GM18951 (cell line): ENCODE data around the gene FAM193A.

Source experiments
- POLR2A ChIP-seq: IDR thresholded peaks from 4 replicates; pipeline ENCODE4 v1.6.1; 2011; ENCODE audit warnings: mild to moderate bottlenecking; ENCODE audit not compliant: insufficient read length, insufficient read depth; ENCODE audit errors: extremely low read depth
- in situ Hi-C: fragments of 300-500 bp; cut with MboI; formaldehyde crosslinking; loops from one replicate; pipeline ENCODE4 v1.12.0; 2022; ENCODE audit warnings: low sequenced_read_pairs, mixed read lengths, inconsistent platforms; ENCODE audit not compliant: unreplicated experiment

Gene FAM193A

DNA sequence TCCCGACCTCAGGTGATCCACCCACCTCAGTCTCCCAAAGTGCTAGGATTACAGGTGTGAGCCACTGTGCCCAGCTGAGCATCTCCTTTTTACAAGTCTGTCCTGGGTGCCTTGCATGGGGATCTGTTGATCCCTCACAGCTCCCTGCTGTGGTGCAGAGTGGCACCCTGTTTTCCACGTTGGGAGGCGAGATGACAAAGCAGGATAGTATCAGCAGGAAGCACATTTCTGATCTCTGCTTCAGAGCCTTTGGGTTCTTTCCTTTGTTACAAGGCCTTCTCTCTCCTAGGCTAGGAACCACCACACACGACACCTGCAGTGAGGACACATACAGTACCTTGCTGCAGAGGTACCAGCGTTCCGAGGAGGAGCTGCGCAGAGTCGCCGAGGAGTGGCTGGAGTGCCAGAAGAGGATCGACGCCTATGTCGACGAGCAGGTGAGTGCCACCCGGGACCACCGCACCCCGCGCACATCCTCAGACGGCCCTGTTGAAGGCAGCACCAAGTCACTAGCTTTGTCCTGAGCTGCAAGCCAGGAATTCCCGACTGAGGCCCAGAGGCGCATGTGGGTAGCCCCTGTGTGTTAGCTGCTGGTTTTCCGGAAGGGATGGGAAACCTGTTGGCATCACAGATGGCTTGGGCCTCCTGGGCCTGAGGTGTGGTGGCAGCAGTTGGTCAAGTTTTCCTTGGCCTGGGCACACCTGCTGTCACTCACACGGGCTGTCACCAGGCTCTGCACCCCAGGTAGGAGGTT is 110.1 kb downstream of the FAM193A start:
- in situ Hi-C loops = no loop called here
- TF ChIP-seq POLR2A = no peak

DNA sequence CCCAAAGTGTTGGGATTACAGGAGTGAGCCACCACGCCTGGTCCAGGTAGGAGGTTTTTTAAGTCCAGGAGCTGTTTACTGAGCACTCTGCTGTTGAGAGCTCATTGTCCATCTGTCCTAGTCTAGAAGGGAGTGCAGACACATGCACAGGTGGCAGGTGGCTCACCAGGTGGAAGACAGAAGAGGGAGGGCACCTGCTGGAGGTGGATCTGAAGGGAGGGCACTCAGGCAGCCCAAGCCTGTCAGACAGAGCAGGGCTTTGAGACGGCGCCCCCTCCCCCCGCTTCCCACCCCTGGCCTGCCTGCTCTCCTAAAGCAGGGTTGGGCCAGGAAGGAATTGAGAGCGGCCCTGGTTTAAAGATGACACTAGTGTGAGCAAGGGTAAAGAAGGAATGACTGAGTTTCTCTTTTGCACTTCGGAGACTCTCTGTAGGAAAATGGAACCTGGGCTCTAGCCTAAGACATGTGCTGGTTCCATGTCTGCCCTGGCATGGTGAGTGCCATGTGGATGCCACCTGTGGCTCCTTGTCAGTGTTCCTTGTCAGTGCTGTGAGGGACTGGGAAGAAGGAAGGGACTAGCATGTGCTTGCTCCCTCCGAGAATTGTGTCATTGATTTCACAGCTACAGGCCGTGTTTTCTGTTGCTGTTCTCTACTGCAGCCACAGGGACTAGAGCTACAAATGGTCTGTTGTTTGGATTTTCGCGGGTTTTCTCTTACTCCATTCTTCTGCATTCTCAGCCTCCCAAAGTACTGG is 111.1 kb downstream of the FAM193A start:
- TF ChIP-seq POLR2A = no peak
- in situ Hi-C loops = no loop called here

GRCh38 chr4:2648159-2648814 is 111.8 kb downstream of the FAM193A start:
- TF ChIP-seq POLR2A = no peak
- in situ Hi-C loops = no loop called here

DNA sequence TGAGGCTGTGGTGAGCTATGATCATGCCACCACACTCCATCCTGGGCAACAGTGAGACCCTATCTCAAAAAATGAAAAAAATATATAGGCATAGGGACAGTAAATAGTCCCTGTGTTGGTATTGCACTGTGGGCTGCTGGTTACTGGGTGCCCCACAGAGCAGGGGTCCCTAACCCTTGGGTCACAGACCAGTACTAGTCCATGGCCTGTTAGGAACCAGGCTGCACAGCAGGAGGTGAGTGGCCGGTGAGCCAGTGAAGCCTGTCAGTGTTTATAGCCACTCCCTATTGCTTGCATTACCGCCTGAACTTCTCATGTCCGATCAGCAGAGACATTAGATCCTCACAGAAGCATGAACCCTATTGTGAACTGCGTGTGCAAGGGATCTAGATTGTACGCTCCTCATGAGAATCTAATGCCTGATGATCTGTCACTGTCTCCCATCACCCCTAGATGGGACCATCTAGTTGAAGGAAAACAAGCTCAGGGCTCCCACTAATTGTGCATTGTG is 113.2 kb downstream of the FAM193A start:
- in situ Hi-C loops = no loop called here
- TF ChIP-seq POLR2A = no peak

DNA sequence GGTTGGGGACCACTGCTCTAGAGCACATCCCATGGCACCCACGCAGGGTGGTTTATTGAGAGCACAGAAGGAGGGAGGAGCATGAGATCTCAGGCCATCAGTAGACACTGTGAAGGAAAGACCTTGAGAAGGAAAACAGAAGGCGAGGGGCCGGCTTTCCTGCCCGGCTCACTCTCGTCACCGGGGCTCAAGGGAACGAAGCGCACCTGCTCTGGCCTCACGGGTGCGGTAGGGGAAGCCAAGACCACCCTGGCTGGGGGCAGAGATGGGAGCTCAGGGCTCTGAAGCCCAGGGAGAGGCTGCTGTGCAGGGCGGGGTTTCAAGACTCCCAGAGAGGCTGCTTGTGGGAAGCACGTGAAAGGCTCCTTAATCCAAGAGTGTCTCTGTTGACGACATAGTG is 113.8 kb downstream of the FAM193A start:
- no peak for TF ChIP-seq POLR2A

DNA sequence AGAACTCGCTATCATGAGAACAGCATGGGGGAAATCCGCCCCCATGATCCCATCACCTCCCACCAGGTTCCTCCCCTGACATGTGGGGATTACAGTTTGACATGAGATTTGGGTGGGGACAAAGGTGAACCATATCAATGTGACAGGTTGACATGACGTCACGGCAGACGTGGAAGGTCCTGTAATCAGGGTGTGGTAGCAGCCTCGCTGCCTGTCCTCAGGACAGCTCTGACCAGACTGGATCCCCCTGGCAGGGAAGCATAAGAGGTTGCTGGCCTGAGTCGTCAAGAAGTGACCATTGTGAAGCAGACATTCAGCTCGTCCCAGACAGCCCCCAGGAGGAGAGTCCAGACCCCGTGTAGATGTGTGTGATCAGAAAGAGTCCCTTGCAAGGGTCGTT is 115.1 kb downstream of the FAM193A start:
- in situ Hi-C loops = no loop called here
- no peak for TF ChIP-seq POLR2A

More for the DNA sequence above, 113.8 kb downstream of the FAM193A start:
- in situ Hi-C loops = no loop called here

DNA sequence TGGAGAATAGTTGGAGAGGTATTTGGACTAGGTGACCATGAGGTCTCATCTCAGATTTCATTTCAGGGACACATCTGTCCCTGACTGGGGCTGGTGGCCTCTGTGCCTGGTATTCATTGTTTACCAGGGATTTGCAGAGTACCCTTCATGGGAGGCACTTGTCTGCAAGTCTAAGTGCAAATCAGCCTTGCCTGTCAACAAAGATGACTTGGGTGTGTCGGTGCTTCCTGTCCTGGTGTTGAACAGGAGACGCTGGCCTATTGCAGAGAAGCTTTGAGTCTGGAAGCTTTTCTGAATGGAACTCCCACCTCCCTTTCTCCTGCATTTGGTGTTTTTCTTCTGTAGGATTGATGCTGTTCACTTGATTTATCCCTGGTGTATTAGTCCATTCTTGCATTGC is 115.6 kb downstream of the FAM193A start:
- in situ Hi-C loops = no loop called here
- no peak for TF ChIP-seq POLR2A

DNA sequence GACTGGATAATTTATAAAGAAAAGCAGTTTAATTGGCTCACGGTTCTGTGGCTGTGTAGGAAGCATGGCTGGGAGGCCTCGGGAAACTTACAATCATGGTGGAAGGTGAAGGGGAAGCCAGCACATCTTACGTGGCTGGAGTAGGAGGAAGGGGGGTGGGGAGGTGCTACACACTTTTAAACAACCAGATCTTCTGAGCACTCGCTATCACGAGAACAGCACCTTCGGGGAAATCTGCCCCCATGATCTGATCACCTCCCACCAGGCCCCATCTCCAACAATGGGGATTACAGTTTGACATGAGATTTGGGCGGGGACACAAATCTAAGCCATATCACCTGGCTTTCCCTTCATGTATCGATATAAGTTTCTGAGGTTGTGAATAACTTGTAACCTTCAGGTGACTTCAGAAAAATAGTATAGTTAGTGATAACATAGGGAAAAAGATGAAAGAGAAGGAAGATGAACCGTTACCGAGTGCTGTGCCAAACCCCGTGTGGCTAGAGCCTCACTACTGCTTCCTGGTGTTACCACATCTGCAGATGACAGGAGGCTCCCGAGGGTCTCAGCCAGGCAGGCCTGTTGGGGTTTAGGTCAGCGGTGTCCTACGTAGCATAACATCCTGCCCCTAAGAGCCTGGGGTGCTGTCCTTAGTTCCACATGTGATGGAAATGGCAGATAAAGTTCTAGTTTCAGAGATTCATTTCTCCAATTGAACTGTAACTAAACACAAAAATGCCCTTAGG is 116.1 kb downstream of the FAM193A start:
- no peak for TF ChIP-seq POLR2A
- in situ Hi-C loops = no loop called here

DNA sequence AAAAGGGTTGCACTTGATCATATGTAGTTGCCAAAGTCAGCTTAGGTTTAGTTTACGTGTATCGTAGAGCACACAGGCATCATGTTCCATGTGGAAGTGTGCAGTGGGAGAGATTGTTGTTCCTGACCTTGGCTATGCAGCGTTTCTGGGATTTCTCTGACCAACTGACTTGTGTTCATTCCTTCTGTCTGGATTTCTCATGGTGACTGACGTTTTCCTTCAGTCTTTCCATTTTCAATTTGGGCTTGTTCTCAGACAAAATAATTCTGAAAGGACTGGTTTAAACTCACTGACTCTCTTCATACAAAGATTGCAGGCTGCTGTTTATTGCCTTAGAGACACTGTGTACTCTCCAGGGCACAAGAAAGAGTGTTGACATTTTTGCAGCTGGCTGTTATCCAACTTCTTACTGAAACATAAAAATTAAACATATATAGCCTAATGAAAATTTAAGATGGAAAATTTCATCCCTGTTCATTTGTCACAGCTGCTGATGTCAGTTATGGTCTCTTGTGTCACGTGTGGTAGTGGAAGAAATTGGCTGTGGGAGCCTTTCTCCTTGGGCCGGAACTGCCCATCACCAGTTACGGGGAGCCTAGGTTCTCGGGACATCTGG is 124.3 kb downstream of the FAM193A start:
- TF ChIP-seq POLR2A = no peak

DNA sequence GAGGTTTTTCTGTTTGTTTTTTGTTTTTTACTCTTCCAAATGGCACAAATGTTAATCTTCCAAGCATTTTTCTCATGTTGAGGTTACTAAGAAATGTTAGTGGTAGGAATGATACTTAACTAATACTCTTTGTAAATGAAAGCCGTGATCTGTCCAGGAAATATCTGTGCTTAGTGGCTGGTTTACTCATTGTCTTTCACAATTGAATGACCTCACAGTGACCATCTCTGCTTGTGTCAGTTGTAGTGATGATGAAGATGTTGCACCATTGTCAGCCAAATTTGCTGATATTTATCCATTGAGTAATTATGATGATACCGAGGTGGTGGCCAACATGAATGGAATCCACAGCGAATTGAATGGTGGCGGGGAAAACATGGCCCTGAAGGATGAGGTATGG is 126.2 kb downstream of the FAM193A start:
- no peak for TF ChIP-seq POLR2A
- in situ Hi-C loops = no loop called here

More for the DNA sequence above, 124.3 kb downstream of the FAM193A start:
- in situ Hi-C loops = no loop called here

GRCh38 chr4:2663275-2663674 is 126.8 kb downstream of the FAM193A start:
- in situ Hi-C loops = no loop called here
- no peak for TF ChIP-seq POLR2A

GRCh38 chr4:2666722-2667247 is 130.3 kb downstream of the FAM193A start:
- in situ Hi-C loops = no loop called here
- no peak for TF ChIP-seq POLR2A
